HG03103 (cell line): ENCODE results near the gene THAP7.

Source experiments
- ATAC-seq: cut with Tn5 transposase; IDR thresholded peaks from one replicate; pipeline ENCODE4 v1.9.1; 2021; ENCODE audit warnings: low read depth; ENCODE audit not compliant: unreplicated experiment

THAP7 gene

DNA sequence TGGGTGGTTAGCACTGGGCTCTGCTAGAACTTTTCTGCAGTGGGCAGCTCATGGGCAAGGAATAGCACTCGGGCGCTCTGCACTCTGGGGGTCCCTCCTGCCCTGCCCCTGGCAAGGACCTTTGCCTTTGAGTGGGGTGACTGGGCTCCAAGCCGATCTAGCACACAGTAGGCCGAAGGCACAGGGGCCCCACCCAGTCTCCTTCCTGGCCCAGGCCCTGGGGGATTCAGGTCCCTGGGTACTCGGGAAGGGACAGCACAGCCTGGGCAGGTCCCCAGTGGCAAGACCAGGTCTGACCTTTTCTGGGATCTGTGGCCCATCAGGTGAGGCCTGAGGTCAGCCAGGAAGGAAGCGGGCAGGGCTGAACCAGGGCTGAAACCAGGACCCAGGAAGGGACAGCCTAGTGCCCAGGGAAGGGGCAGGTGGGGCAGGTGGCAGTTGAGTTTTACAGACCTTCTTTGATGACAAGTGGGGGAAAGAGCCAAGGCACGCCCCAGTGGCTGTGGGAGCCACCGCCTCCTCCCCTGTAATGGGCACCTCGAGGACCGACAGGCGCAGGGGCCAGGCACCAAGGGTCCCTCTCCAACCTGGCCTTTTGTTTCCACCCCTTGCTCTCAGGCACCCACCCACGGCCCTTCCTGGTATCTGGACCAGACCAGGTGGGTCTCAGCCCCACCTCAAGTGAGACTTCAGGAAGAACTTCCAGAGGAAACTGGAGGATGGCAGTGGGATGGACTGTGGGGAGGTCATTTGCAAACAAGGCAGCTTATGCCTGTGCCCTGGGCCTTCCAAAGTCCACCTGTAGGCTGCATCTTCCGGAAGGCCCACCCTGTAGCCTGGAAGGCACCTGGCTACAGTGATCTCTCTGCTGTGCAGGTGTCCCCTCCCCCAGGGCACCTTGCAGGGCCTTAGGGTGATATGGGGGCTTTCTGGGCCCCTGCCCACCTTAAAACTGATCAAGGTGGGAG, 35.7 kb downstream of the THAP7 start:
- ATAC-seq = no peak

DNA sequence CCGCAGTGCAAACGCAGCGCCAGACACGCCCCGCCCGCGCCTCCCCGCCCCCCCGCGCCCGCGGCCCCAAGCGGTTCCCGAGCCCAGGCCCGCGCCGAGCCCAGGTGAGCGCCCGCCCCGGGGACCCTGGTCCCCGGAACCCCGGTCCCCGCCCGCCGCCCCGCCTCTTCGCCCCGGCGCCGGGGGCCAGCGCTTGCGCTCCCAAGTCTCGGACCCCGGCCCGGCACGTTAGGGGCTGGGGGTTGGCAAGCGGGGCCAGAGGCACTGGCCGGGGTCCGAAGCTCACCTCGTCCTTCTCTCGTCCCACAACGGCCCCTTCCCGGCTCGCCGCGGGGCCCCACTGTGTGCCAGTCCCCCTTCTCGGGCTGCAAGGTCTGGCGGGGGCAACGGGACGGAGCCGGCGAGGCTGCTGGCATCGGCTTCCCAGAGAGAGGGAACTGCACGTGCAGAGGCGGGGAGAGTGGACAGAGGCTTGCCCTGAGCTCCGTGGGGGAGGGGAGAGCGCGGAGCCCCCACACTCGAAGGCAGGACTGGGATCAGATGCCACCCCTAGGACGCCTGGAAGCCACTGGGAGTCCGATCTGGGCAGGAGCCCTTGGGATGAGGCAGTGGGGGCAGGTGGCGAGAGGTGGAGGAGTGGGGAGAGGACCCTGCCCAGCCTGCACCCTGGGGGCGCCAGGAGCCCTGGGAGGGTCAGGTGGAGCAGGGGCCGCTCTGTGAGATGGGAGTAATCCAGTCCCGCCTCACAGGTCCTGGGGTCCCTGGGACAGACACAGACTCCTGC, 36.6 kb downstream of the THAP7 start:
- ATAC-seq = no peak

- ATAC-seq = no peak
These were observed 37.2 kb downstream of the THAP7 start for GRCh38 chr22:20964799-20965103.

- no peak for ATAC-seq
These were observed 37.7 kb downstream of the THAP7 start for GRCh38 chr22:20964090-20964798.

- no peak for ATAC-seq
These were observed 38.5 kb downstream of the THAP7 start for GRCh38 chr22:20963201-20964052.

GRCh38 chr22:20962491-20962945, 39.4 kb downstream of the THAP7 start:
- no peak for ATAC-seq

- ATAC-seq = no peak
These were observed 41.3 kb downstream of the THAP7 start for GRCh38 chr22:20960609-20961008.

DNA sequence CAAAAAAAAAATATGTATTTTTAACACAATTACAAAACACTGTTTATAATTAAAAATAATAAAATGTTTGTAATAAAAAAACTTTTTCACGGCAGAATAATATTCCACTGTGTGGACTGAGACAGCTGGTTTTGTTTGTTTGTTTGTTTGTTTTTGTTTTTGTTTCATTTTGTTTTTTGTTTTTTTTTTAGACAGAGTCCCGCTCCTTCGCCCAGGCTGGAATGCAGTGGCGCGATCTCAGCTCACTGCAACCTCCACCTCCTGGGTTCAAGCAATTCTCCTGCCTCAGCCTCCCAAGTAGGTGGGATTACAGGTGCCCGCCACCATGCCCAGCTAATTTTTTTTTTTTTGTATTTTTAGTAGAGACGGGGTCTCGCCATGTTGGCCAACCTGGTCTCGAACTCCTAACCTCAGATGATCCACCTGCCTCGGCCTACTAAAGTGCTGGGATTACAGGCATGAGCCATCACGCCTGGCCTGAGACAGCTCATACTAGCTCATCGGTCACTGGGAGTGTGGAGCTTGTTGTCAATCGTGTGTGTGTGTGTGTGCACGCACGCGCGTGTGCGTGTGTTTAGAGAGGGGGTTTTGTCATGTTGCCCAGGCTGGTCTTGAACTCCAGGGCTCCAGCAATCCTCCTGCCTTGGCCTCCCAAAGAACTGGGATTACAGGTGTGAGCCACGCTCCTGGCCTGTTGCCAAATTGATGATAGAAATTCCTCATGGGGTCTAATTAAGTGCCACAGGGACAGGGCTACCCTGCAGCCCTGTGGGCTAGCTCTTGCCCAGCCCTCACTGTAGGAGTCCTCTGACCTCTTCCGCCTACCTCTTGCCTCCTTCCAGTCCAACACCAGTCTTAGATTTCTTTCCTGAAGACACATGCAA, 42.1 kb downstream of the THAP7 start:
- ATAC-seq = no peak

GRCh38 chr22:20957683-20958431, 44.1 kb downstream of the THAP7 start:
- ATAC-seq = no peak

GRCh38 chr22:20957102-20957682, 44.7 kb downstream of the THAP7 start:
- ATAC-seq = no peak

- no peak for ATAC-seq
These were observed 45.4 kb downstream of the THAP7 start for GRCh38 chr22:20956258-20957101.

DNA sequence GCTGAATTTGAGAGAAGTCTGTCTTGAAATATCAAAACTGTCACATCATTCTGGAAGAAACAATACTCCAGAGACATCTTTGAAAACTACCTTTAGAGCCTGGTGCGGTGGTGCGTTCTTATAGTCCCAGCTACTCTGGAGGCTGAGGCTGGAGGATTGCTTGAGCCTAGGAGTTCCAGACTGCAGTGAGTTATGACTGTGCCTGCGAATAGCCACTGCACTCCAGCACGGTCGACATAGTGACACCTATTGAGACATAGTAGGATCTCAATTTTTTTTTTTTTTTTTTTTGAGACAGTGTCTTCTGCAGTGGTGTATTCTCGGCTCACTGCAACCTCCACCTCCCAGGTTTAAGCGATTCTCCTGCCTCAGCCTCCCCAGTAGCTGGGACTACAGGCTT, 46.4 kb downstream of the THAP7 start:
- no peak for ATAC-seq

DNA sequence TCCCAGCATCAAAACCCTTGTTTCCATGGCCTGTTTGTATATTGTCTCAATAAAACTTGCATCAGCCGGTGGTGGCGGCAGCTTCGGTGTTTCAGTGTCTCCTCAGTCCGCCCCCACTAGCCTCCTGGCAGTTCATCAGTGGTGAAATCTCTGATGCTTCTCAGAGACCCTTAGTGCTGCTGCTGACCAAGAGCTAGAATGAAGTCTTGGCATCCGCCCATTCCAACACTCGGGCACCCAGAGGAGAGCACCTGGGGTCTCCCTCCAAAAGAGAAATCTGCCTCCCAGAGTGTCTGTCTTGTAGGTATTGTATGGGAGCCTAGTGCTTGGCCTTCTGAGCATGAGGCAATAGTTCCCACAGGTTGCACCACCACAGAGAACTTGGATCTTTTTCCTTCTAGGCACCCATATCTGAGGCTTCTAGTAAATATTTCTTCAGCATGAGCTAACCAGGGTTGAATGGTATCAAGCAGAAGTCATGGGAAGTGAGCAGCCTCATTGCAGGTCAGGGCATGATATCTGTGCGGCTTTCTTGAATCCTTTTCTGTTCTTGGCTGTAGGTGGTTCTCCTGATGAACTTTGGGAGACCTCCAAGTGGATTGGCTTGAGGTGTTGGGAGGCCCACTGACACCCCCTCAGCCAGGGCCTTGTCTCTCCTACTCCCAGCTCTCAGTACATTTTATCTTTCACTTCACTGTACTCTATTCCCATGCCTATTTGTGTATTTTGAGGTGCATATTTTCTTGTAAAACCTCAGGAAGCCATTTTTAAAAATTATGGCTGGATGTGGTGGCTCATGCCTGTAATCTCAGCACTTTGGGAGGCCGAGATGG, 48.0 kb downstream of the THAP7 start:
- ATAC-seq = no peak

DNA sequence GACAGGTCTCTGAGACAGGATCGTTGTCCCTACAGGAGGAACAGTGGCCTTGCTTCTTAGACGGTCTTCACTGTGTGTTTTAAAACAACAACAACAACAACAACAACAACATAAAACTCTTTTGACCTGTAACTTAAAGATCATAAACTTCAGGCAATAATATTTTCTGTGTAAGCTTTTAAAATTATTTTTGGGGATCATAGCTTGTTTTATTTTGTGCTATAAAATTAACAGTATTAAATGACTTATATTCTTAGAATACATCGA, 48.6 kb downstream of the THAP7 start:
- no peak for ATAC-seq

GRCh38 chr22:20952544-20953341, 49.2 kb downstream of the THAP7 start:
- no peak for ATAC-seq

- no peak for ATAC-seq
These were observed 50.0 kb downstream of the THAP7 start for GRCh38 chr22:20951932-20952380.
